Measurements from ENCODE around the gene PLA1A.

Gene PLA1A

GRCh38 chr3:119647171-119647570 lies 49.5 kb downstream of the PLA1A start:
- peak; percentile 73 for DNase-seq (ENCODE audit: low read depth)
- H3K4me3 ChIP-seq (replicated peaks; ENCODE audit: low read depth, low read length): no peak overlapping the region
- TF ChIP-seq, protein P1, sequence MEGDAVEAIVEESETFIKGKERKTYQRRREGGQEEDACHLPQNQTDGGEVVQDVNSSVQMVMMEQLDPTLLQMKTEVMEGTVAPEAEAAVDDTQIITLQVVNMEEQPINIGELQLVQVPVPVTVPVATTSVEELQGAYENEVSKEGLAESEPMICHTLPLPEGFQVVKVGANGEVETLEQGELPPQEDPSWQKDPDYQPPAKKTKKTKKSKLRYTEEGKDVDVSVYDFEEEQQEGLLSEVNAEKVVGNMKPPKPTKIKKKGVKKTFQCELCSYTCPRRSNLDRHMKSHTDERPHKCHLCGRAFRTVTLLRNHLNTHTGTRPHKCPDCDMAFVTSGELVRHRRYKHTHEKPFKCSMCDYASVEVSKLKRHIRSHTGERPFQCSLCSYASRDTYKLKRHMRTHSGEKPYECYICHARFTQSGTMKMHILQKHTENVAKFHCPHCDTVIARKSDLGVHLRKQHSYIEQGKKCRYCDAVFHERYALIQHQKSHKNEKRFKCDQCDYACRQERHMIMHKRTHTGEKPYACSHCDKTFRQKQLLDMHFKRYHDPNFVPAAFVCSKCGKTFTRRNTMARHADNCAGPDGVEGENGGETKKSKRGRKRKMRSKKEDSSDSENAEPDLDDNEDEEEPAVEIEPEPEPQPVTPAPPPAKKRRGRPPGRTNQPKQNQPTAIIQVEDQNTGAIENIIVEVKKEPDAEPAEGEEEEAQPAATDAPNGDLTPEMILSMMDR (IDR thresholded peaks at IDR 0.05; ENCODE audit: low read length, missing control alignments): no peak

DNA sequence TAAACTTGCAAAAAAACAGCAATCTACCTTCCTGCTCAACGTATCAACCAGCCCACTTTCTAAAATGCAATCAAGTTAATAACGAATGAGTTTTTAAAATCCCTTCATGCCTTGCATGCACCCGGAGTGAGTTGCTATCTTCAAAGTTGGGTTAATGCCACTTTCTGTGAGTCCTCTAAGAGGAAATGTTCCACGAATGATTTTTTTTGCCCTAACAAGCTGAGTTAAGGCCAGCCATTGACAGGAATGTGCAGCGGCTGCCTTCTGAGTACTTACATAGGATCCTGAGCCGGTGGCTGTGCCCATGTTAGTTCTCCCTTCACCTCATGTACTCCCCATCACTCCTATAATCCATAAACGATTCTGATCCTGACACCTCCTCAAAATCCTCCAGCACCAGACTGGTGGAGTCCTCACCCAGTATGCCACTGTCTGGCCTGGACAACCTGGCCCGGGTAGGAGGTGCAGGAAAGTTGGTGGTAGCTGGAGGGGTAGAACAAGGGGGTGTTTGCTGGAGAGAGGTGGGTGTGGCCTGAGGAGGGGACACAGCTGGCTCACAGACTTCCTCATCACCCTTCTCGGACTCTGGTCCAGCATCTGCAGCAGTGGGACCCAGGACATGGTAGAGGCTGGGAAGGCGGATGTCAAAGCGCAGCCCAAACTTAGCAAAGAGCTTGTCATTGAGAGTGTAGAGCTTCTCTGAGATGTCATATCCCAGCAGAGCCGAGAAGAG lies 50.3 kb downstream of the PLA1A start:
- no peak overlapping the region for H3K4me3 ChIP-seq (replicated peaks; ENCODE audit: low read depth, low read length)
- DNase-seq (ENCODE audit: low read depth): peak; percentile 50
- TF ChIP-seq, protein P1 (IDR thresholded peaks at IDR 0.05; ENCODE audit: low read length, missing control alignments): no peak

DNA sequence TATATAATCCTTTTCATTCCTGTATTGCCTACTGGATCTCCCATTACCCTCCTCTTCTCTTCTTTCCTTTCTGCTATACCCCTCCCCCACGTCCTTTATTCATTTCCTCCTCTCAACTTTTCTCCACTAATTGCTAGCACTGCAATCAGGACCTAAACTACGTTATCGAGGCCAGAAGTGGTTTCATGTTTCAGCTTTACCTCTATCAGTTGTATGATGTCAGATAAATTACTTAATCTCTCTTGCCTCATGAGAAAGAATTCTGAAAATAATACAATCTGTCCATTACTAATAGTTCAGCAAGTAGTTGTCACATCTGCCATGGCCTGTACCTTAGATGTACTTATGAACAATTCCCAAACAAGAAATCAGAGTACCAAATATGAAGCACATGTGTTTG lies 52.1 kb downstream of the PLA1A start:
- TF ChIP-seq, protein P1 (IDR thresholded peaks at IDR 0.05; ENCODE audit: low read length, missing control alignments): no peak
- DNase-seq (ENCODE audit: low read depth): peak; percentile 59
- no peak overlapping the region for H3K4me3 ChIP-seq (replicated peaks; ENCODE audit: low read depth, low read length)

DNA sequence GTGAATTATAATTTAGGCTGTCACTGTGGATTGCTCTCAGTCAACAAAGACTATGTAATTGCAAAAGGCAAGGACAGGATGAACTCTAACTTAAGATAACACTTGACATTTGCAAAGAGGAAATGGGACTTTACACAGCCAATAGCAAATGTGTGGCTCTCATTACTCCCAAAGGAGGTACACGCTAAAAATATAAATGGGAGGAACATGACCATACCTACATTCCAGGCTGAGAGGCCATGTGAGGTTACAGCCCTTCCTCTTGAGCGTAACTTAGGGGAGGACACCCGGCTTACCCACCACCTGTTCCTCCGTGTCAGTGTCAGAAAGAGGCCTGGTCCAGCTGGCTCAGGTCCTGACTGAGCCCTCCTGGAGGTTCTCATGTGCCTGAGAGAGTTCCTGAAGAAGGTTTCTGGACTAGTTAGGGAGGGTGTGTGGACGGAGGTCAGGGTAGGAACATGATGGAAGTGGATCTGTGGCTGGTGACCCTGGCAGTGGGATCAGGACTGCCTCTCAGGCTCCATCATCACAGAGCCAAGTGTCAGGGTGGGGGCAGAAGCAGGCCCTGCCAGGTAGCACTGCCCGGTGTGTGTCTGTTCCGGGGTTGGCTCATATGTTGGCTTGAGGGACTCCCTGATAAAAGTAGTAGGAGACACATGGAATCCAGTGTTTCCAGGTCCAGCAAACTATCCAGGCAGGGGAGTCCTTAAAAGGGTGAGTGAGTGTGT lies 54.8 kb downstream of the PLA1A start:
- H3K4me3 ChIP-seq (replicated peaks; ENCODE audit: low read depth, low read length): no peak overlapping the region
- DNase-seq (ENCODE audit: low read depth): no peak
- TF ChIP-seq, protein P1 (IDR thresholded peaks at IDR 0.05; ENCODE audit: low read length, missing control alignments): no peak

DNA sequence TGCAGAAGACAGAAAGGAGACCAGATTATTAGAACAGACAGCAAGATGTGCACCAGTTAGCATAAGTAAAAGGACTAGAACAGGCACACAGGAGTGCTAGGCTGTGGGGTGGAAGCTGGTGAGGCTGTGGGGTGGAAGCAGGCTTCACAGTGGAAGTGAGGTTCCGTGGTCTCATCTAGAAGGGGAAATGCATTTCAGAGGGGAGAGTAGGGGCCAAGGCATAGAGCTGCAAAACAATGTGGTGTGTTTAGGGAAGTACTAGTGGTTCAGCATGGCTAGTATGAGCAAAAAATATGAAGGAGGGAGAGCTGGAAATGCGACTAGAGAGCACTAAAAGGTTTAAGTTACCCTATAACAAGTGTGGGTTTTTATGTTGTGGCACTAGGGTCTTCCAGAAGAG lies 56.2 kb downstream of the PLA1A start:
- no peak for DNase-seq (ENCODE audit: low read depth)
- no peak overlapping the region for H3K4me3 ChIP-seq (replicated peaks; ENCODE audit: low read depth, low read length)
- TF ChIP-seq, protein P1 (IDR thresholded peaks at IDR 0.05; ENCODE audit: low read length, missing control alignments): no peak

DNA sequence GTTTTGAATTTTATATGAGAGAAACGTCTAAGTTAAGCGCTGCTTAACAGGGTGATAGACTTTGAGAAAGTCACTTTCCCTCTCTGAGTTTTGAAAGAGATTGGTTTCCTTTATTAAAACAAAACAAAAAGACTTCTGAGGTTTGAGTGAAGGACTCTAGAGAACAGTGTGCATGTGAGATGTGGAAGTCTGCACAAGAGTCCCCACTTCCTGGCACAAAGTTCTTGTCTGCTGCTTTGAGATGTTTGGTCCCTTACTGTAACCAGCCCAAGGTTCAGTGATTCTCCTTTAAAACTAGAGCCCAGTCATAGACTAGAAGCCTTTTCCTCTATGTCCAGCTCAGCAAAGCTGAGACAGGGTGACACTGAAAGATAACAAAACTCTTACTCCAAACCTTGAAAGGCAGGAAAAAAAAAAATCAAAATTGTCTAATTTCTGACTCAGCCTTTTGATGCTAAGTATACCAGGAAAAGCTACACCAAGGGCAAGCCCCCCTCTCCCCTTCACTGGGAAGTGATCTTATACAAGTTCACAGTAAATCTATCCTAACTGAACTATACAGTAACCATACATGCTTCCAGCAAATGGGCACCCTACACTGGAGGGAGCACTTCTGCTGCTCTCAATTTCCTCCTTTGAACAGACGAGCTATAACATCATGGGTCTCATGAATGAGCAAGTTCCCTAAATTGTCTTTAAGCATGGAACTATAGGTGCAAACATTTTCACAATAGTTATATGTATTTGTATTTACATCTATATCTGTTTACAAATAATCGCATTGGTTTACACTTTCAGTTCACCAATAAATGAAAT lies 60.4 kb downstream of the PLA1A start:
- DNase-seq (ENCODE audit: low read depth): no peak
- TF ChIP-seq, protein P1 (IDR thresholded peaks at IDR 0.05; ENCODE audit: low read length, missing control alignments): no peak
- H3K4me3 ChIP-seq (replicated peaks; ENCODE audit: low read depth, low read length): no peak overlapping the region

Measured in fibroblast of pulmonary artery (primary cell).